ENCODE results near the gene UVRAG. TPM values are rescaled to one million over a fixed set of nuclear protein-coding genes. Genes with fewer than 3 reads are reported as not detected.
"Not testable (repeated sequence)": the region's sequence is repeated elsewhere in the genome, so short reads cannot be mapped to it uniquely, and the experiment has no call there.

Gene UVRAG
- total RNA-seq, 1 donor from 2014 or later: 27.6 TPM

DNA sequence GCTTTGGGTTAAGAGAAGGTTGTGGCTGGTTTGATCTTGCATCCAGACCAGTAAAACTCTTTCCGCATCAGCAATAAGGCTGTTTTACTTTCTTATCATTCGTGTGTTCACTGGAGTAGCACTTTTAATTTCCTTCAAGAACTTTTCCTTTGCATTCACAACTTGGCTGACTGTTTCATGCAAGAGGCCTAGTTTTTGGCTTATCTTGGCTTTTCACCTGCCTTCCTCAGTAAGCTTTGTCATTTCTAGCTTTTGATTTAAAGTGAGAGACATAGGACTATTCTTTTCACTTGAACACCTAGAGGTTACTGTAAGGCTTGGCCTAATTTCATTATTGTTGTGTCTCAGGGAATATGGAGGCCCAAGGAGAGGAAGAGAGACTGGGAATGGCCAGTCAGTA, 144.5 kb downstream of the UVRAG start:
- H3K27ac Mint-ChIP-seq: no peak overlapping the region
- H3K4me1 Mint-ChIP-seq: peaks cover 40% of the 10 kb centered on the region
- H3K9me3 Mint-ChIP-seq: peaks cover 18% of the 10 kb centered on the region
- no peaks in the 10 kb centered on the region for H3K27me3 Mint-ChIP-seq (ENCODE audit: low read depth)
- peaks cover 16% of the 10 kb centered on the region for H3K36me3 Mint-ChIP-seq
- no peak for TF ChIP-seq CTCF (IDR thresholded peaks at IDR 0.05; ENCODE audit: unreplicated experiment)
- no peak overlapping the region for H3K4me3 Mint-ChIP-seq
- no peak for DNase-seq (ENCODE audit: low spot score in 2 of 2, unreplicated experiment in 2 of 2)

DNA sequence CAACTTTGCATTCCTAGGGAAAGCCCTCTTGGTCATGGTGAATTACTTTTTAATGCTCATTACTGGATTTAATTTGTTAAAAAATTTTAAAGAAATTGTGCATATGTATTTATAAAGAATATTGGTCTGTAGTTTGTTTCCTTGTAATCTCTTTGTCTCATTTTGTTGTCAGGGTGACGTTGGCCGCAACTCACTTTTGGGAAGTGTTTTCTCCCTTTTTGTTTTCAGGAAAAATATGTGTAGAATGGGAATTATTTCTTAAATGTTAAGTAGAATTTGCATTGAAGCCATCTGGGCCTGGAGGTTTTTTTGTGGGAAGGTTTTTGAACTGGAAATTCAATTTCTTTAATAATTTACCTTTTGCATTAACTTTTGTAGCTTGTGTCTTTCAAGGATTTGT, 149.1 kb downstream of the UVRAG start:
- DNase-seq (ENCODE audit: low spot score in 2 of 2, unreplicated experiment in 2 of 2): no peak
- peaks cover 14% of the 10 kb centered on the region for H3K36me3 Mint-ChIP-seq
- no peak overlapping the region for H3K4me3 Mint-ChIP-seq
- TF ChIP-seq CTCF (IDR thresholded peaks at IDR 0.05; ENCODE audit: unreplicated experiment): no peak
- H3K9me3 Mint-ChIP-seq: peaks cover 11% of the 10 kb centered on the region
- no peaks in the 10 kb centered on the region for H3K27me3 Mint-ChIP-seq (ENCODE audit: low read depth)
- peaks cover 36% of the 10 kb centered on the region for H3K4me1 Mint-ChIP-seq
- no peak overlapping the region for H3K27ac Mint-ChIP-seq

- no peak for TF ChIP-seq CTCF (IDR thresholded peaks at IDR 0.05; ENCODE audit: unreplicated experiment)
- H3K4me3 Mint-ChIP-seq: no peak overlapping the region
- DNase-seq (ENCODE audit: low spot score in 2 of 2, unreplicated experiment in 2 of 2): no peak
- H3K27ac Mint-ChIP-seq: no peak overlapping the region
- H3K27me3 Mint-ChIP-seq (ENCODE audit: low read depth): no peaks in the 10 kb centered on the region
- peaks cover 7% of the 10 kb centered on the region for H3K9me3 Mint-ChIP-seq
- peaks cover 29% of the 10 kb centered on the region for H3K4me1 Mint-ChIP-seq
- H3K36me3 Mint-ChIP-seq: peaks cover 17% of the 10 kb centered on the region
These were observed 151.7 kb downstream of the UVRAG start for GRCh38 chr11:75966537-75967287.

DNA sequence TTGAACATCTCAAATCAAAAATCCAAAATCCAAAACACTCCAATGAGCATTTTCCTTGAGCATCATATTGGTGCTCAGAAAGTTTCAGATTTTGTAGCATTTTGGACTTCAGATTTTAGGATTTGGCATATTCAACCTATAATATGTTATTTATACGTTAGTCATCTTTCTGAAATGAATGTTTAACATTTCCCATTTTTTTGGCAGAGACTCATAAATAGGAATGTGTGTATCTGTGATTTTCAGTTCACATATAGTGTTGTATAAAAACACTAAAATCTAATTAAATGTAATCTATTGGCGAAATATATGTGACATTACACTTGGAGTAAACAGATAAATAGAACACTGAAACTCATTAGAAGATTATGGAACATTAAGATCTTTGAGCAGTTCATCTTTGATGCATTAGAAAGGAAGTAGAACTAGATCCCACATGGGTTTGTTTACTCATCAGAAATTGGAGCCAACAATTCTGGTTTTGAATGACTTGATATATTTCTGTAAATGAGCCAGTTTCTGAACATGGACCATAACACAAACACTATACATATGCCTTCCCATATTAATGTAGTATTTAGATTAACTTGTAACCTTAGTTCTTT, 153.1 kb downstream of the UVRAG start:
- DNase-seq (ENCODE audit: low spot score in 2 of 2, unreplicated experiment in 2 of 2): no peak
- H3K9me3 Mint-ChIP-seq: peaks cover 20% of the 10 kb centered on the region
- no peak overlapping the region for H3K4me3 Mint-ChIP-seq
- no peak overlapping the region for H3K27ac Mint-ChIP-seq
- H3K4me1 Mint-ChIP-seq: peaks cover 16% of the 10 kb centered on the region
- TF ChIP-seq CTCF (IDR thresholded peaks at IDR 0.05; ENCODE audit: unreplicated experiment): no peak
- no peaks in the 10 kb centered on the region for H3K27me3 Mint-ChIP-seq (ENCODE audit: low read depth)
- peaks cover 30% of the 10 kb centered on the region for H3K36me3 Mint-ChIP-seq

GRCh38 chr11:75969626-75970308, 154.8 kb downstream of the UVRAG start:
- Mint-ChIP-seq H3K36me3 (peaks cover 35% of the 10 kb centered on the region), H3K27me3 (ENCODE audit: low read depth) (no peaks in the 10 kb centered on the region), H3K27ac (no peak overlapping the region), H3K4me3 (no peak overlapping the region), H3K4me1 (peaks cover 13% of the 10 kb centered on the region), H3K9me3 (peaks cover 18% of the 10 kb centered on the region)
- DNase-seq (ENCODE audit: low spot score in 2 of 2, unreplicated experiment in 2 of 2): no peak
- TF ChIP-seq CTCF (IDR thresholded peaks at IDR 0.05; ENCODE audit: unreplicated experiment): no peak

DNA sequence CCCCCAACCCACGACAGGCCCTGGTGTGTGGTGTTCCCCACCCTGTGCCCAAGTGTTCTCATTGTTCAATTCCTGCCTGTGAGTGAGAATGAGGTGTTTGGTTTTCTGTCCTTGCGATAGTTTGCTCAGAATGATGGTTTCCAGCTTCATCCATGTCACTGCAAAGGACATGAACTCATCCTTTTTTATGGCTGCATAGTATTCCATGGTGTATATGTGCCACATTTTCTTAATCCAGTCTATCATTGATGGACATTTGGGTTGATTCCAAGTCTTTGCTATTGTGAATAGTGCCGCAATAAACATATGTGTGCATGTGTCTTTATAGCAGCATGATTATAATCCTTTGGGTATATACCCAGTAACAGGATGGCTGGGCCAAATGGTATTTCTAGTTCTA, 158.7 kb downstream of the UVRAG start:
- not testable (repeated sequence) for H3K27me3 Mint-ChIP-seq (ENCODE audit: low read depth); DNase-seq (ENCODE audit: low spot score in 2 of 2, unreplicated experiment in 2 of 2)
- peaks cover 33% of the 10 kb centered on the region for H3K9me3 Mint-ChIP-seq

GRCh38 chr11:75979075-75979474, 164.1 kb downstream of the UVRAG start:
- H3K4me1 Mint-ChIP-seq; DNase-seq (ENCODE audit: low spot score in 2 of 2, unreplicated experiment in 2 of 2); H3K27me3 Mint-ChIP-seq (ENCODE audit: low read depth); H3K27ac Mint-ChIP-seq: not testable (repeated sequence)
- Mint-ChIP-seq H3K9me3 (peaks cover 23% of the 10 kb centered on the region), H3K4me3 (peak overlapping the region; percentile 63), H3K36me3 (peaks cover 42% of the 10 kb centered on the region)

More for the DNA sequence above, 158.7 kb downstream of the UVRAG start:
- not testable (repeated sequence) for H3K27ac Mint-ChIP-seq, H3K4me1 Mint-ChIP-seq, H3K4me3 Mint-ChIP-seq
- peaks cover 58% of the 10 kb centered on the region for H3K36me3 Mint-ChIP-seq

- H3K4me1 Mint-ChIP-seq; DNase-seq (ENCODE audit: low spot score in 2 of 2, unreplicated experiment in 2 of 2); H3K27me3 Mint-ChIP-seq (ENCODE audit: low read depth): not testable (repeated sequence)
- H3K9me3 Mint-ChIP-seq: peaks cover 23% of the 10 kb centered on the region
- peaks cover 46% of the 10 kb centered on the region for H3K36me3 Mint-ChIP-seq
- H3K4me3 Mint-ChIP-seq: peak overlapping the region; percentile 63
- peak overlapping the region; percentile 49 for H3K27ac Mint-ChIP-seq
These were observed 164.5 kb downstream of the UVRAG start for GRCh38 chr11:75979479-75980027.

All from mesothelial cell of epicardium (in vitro differentiated cells).